Measurements from ENCODE around the gene EPB41L1. TPM values are rescaled to one million over a fixed set of nuclear protein-coding genes. Genes with fewer than 3 reads are reported as not detected.

The EPB41L1 gene
- total RNA-seq, 2 donors from 2014 or later = 81.1 to 102 TPM

GRCh38 chr20:36210436-36211021 lies 56.0 kb downstream of the EPB41L1 start:
- TF ChIP-seq CTCF (IDR thresholded peaks at IDR 0.05) = no peak
- ATAC-seq (ENCODE audit: insufficient number of reproducible peaks, low FRiP score, low read depth) (no peak), DNase-seq (ENCODE audit: low spot score) (no peak)
- Histone ChIP-seq H3K4me1 (ENCODE audit: control insufficient read depth in 1 of 2, low read depth in 2 of 2) (no peaks in the 10 kb centered on the region), H3K36me3 (peaks cover 45% of the 10 kb centered on the region), H3K4me3 (no peak overlapping the region), H3K27me3 (replicated peaks; ENCODE audit: insufficient read depth) (no peaks in the 10 kb centered on the region), H3K9me3 (no peaks in the 10 kb centered on the region), H3K27ac (no peak overlapping the region)

GRCh38 chr20:36213362-36213761 lies 58.8 kb downstream of the EPB41L1 start:
- TF ChIP-seq CTCF (IDR thresholded peaks at IDR 0.05) = no peak
- Histone ChIP-seq H3K9me3 (no peaks in the 10 kb centered on the region), H3K27me3 (replicated peaks; ENCODE audit: insufficient read depth) (no peaks in the 10 kb centered on the region), H3K4me1 (ENCODE audit: control insufficient read depth in 1 of 2, low read depth in 2 of 2) (no peaks in the 10 kb centered on the region), H3K36me3 (peaks cover 32% of the 10 kb centered on the region), H3K4me3 (no peak overlapping the region), H3K27ac (no peak overlapping the region)
- DNase-seq (ENCODE audit: low spot score) (no peak), ATAC-seq (ENCODE audit: insufficient number of reproducible peaks, low FRiP score, low read depth) (no peak)

- DNase-seq (ENCODE audit: low spot score) (no peak), ATAC-seq (ENCODE audit: insufficient number of reproducible peaks, low FRiP score, low read depth) (no peak)
Measured at GRCh38 chr20:36214684-36215256, 60.2 kb downstream of the EPB41L1 start.

GRCh38 chr20:36215778-36216177 lies 61.2 kb downstream of the EPB41L1 start:
- no peaks in the 10 kb centered on the region for H3K4me1 ChIP-seq (ENCODE audit: control insufficient read depth in 1 of 2, low read depth in 2 of 2)
- H3K27me3 ChIP-seq (replicated peaks; ENCODE audit: insufficient read depth) = no peaks in the 10 kb centered on the region
- no peak overlapping the region for H3K27ac ChIP-seq
- peaks cover 36% of the 10 kb centered on the region for H3K36me3 ChIP-seq
- ATAC-seq (ENCODE audit: insufficient number of reproducible peaks, low FRiP score, low read depth) = no peak
- H3K4me3 ChIP-seq = no peak overlapping the region
- no peak for TF ChIP-seq CTCF (IDR thresholded peaks at IDR 0.05)
- no peak for DNase-seq (ENCODE audit: low spot score)
- no peaks in the 10 kb centered on the region for H3K9me3 ChIP-seq

More at GRCh38 chr20:36214684-36215256, 60.2 kb downstream of the EPB41L1 start:
- Histone ChIP-seq H3K27me3 (replicated peaks; ENCODE audit: insufficient read depth) (no peaks in the 10 kb centered on the region), H3K4me1 (ENCODE audit: control insufficient read depth in 1 of 2, low read depth in 2 of 2) (no peaks in the 10 kb centered on the region), H3K36me3 (peaks cover 35% of the 10 kb centered on the region), H3K9me3 (no peaks in the 10 kb centered on the region), H3K4me3 (no peak overlapping the region), H3K27ac (no peak overlapping the region)
- TF ChIP-seq CTCF (IDR thresholded peaks at IDR 0.05) = no peak

- TF ChIP-seq CTCF (IDR thresholded peaks at IDR 0.05) = no peak
- Histone ChIP-seq H3K27ac (no peak overlapping the region), H3K4me3 (no peak overlapping the region), H3K4me1 (ENCODE audit: control insufficient read depth in 1 of 2, low read depth in 2 of 2) (no peaks in the 10 kb centered on the region), H3K9me3 (no peaks in the 10 kb centered on the region), H3K27me3 (replicated peaks; ENCODE audit: insufficient read depth) (no peaks in the 10 kb centered on the region), H3K36me3 (peaks cover 39% of the 10 kb centered on the region)
- ATAC-seq (ENCODE audit: insufficient number of reproducible peaks, low FRiP score, low read depth) (no peak), DNase-seq (ENCODE audit: low spot score) (no peak)
Measured at GRCh38 chr20:36216314-36217025, 61.9 kb downstream of the EPB41L1 start.

All from thoracic aorta (tissue), 2 donors.